Urinary bladder (tissue), 4 donors: ENCODE measurements around the gene GSKIP. TPM values are rescaled to one million over a fixed set of nuclear protein-coding genes. Genes with fewer than 3 reads are reported as not detected.

Experiments
- DNase-seq: peaks from one replicate; pipeline ENCODE4 v3.0.0-alpha.2; 2015; ENCODE audit errors: extremely low spot score
- H3K27ac ChIP-seq: one replicate; pipeline ENCODE4 v1.5.1; 2013; ENCODE audit warnings: low read depth, mild to moderate bottlenecking, moderate library complexity
- H3K36me3 ChIP-seq: one replicate; pipeline ENCODE4 v1.6.1; 2013; ENCODE audit warnings: mild to moderate bottlenecking, moderate library complexity; ENCODE audit not compliant: insufficient read depth
- H3K4me1 ChIP-seq: one replicate; pipeline ENCODE4 v1.6.1; 2013; ENCODE audit warnings: mild to moderate bottlenecking, moderate library complexity; ENCODE audit not compliant: insufficient read depth
- H3K4me3 ChIP-seq: one replicate; pipeline ENCODE4 v1.5.1; 2013; ENCODE audit warnings: low read depth, low read length
- WGBS: extraction: QIAGEN DNeasy Blood & Tissue Kit; methylation state at CpG from one replicate; pipeline ENCODE4 v1.1.7; 2013; 5-methylcytosine and 5-hydroxymethylcytosine counted together
- polyA plus RNA-seq: library from polyadenylated mRNA; stranded (reverse); fragments of 200-250 nt; gene quantifications from one replicate; pipeline ENCODE4 v1.2.3, GENCODE V29; 2013
- total RNA-seq: library from RNA; depleted of rRNA; stranded (reverse); fragments of >200 nt; gene quantifications from one replicate; pipeline ENCODE4 v1.2.3, GENCODE V29; 2014
- donor health status: healthy with polysubstance abuse.
- donor health status: healthy.

GSKIP gene
- total and polyA plus RNA-seq, 2 donors, result 16.9 to 29.2 TPM

DNA sequence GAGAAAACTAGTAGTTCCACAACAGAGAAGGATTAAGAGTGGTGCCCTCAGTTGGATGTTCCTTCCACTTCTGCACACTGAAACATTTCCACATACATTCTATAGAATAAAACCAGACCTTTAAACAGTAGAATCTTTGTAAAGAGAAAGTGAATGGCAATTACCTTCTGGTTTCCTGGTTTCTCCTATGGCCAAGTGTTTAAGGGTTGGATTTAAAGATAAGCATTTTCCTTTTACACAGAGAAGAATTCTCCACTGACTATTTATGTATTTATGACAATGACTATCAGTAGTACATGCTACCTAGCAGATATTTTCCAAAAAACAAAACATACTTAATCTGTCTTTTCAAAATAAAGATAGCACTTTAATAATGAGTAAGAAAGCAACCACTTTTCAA is 3.4 kb upstream of the GSKIP start:
- Histone ChIP-seq H3K27ac (no peak overlapping the region), H3K4me3 (no peak overlapping the region), H3K4me1 (peaks cover 3% of the 10 kb centered on the region), H3K36me3 (no peaks in the 10 kb centered on the region)
- no peak for DNase-seq

DNA sequence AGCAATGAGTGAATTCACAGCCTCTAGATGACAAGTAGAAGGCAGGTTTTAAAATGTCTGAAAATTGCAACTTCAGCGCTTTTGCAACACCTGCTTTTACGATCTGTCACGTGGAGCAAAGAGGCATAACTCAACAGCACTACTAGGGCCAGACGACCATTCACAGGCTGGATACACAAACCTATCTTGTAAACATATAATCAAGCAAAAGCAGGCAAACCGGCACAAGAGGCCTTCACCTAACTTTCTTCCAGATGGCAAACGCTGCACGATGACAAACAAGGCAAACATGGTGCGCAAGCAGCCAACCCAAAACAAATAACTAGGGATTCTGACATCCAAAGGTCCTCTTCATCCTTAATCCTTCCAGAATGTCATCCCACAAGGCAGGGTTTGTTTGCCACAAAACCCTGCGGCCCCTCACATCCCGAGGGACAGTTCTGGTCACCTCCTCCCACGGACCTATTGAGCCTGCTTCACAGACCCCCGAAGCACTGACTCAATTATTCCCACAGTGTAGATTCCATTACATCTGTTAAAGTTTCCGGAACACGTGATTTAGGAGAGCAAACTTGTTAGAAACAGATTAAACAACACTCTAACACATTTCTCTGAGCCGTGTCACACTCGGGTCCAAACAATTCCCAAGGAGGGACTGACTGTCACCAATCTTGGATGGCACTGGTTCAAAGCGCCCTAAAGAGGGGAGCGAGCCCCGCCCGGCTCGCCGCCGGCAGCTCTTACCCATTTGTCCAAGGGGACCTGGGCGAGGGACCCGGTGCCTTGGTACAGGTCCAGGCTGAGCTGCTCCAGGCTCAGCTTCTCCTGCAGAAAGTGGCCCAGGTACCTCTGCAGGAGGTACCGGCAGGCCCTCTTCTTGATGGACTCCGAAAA is 1.0 kb upstream of the GSKIP start:
- H3K36me3 ChIP-seq, result no peaks in the 10 kb centered on the region
- H3K27ac ChIP-seq, result peak overlapping the region; percentile 81
- DNase-seq, result no peak
- 1% methylated on average over 27 of the region's 27 CpGs for WGBS
- peak overlapping the region; percentile 93 for H3K4me3 ChIP-seq
- peaks cover 3% of the 10 kb centered on the region for H3K4me1 ChIP-seq

DNA sequence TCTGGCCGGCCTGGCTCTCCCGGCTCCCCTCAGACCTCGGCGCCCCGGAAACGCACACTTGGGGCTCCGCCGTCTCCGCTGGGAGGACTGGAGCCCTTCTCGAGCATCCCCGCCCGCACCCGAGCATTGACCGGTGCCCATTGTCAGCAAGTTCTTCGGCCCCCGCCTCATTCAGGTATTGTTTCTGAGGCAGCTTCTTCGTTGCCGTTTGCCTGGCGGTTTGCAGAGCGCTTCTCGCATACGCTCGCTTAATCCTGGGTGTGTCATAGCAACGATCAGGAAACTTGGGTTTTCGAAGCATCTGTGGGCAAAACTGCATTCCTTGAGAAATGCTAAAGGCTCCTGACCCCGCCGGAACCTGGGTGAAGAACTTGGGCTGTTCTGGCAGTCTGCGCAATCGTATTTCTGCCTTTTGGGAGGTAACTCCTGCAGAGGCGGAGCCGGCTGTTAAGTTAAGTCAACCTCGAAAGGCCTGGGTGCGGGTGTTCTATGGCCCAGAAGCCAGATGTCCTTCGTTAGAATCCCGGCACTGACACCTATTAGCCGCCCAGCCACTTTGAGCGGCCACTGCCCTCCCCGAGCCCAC is 518 bp downstream of the GSKIP start:
- peak overlapping the region; percentile 33 for H3K27ac ChIP-seq
- WGBS, result under 1% methylated on average over 38 of the region's 38 CpGs
- DNase-seq, result no peak

DNA sequence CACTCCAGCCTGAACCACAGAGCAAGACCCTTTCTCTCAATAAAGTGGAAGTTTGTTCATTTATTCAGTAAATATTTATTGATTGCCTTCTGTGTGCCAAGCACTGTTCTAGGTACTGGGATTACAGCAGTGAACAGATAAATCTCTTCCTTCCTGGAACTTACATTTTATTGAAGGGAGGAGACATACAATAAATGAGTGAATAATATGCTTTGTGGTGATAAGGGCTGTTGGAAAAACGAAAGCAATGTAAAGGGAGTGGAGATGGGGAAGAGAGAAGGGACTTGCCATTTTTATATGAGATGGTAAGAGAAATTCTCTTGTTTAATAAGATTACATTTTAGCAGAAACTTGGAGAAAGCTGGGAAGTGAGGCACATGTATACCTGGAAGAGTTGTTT is 1.6 kb downstream of the GSKIP start:
- H3K4me3 ChIP-seq, result no peak overlapping the region
- H3K27ac ChIP-seq, result no peak overlapping the region
- DNase-seq, result no peak
- peaks cover 3% of the 10 kb centered on the region for H3K4me1 ChIP-seq
- WGBS, result 49% methylated on average over 1 of the region's 1 CpG
- H3K36me3 ChIP-seq, result no peaks in the 10 kb centered on the region

More for the DNA sequence above, 518 bp downstream of the GSKIP start:
- H3K4me1 ChIP-seq, result peaks cover 3% of the 10 kb centered on the region
- H3K36me3 ChIP-seq, result no peaks in the 10 kb centered on the region
- H3K4me3 ChIP-seq, result peak overlapping the region; percentile 93

DNA sequence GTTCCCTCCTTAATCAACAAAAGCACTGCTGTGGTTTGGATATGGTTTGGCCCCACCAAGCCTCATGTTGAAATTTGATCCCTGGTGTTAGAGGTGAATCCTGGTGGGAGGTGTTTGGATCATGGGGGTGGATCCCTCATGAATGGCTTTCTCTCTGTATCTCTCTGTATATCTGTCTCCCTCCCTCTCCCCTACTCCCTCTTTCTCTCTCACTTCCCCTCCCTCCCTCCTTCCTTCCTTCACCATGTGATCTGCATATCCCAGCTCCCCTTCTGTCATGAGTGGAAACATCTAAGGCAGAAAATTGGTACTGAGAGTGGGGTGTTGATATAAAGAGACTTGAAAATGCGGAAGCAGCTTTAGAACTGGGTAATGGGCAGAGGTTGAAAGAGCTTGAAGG is 5.2 kb downstream of the GSKIP start:
- 100% methylated on average over 1 of the region's 1 CpG for whole genome bisulfite sequencing
- Histone ChIP-seq H3K4me1 (peaks cover 2% of the 10 kb centered on the region), H3K36me3 (no peaks in the 10 kb centered on the region), H3K27ac (no peak overlapping the region), H3K4me3 (no peak overlapping the region)
- no peak for DNase-seq

DNA sequence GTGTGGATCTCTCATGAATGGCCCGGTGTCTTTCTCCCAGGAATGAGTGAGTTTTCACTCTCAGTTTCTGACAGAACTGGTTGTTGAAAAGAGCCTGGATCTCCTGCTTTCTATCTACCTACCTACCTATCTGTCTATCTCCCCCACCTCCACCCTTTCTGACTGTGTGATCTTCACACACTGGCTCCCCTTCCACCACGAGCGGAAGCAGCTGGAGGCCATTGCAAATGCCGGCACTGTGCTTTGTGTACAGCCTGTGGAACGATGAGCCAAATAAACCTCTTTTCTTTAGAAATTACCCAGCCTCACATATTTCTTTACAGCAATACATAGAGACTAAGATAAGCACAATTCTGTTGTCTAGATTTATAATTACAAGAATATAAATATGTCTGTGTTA is 7.2 kb downstream of the GSKIP start:
- no peak for DNase-seq
- H3K4me3 ChIP-seq, result no peak overlapping the region
- 84% methylated on average over 5 of the region's 5 CpGs for WGBS

DNA sequence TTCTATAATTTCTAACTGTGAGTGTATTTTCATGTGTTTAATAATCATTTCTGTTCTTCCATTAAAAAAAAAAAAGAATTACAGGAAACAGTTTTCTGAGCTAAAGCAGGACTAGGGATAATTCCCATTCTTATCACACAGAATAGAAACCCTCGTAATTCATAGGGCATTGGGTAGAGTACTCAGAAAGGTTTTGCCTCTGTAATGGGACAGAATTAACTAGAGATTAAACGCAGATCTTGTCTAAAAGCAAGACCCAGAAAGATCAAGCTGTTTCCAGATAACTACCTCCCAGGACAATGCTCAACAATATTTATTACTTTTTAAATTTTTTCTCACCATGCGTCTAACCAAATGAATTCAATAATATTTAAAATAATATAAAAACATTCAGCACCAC is 10.2 kb downstream of the GSKIP start:
- Histone ChIP-seq H3K27ac (no peak overlapping the region), H3K4me1 (no peaks in the 10 kb centered on the region), H3K4me3 (no peak overlapping the region), H3K36me3 (no peaks in the 10 kb centered on the region)
- DNase-seq, result no peak
- WGBS, result 72% methylated on average over 3 of the region's 3 CpGs

More for the DNA sequence above, 7.2 kb downstream of the GSKIP start:
- Histone ChIP-seq H3K27ac (no peak overlapping the region), H3K4me1 (no peaks in the 10 kb centered on the region), H3K36me3 (no peaks in the 10 kb centered on the region)

DNA sequence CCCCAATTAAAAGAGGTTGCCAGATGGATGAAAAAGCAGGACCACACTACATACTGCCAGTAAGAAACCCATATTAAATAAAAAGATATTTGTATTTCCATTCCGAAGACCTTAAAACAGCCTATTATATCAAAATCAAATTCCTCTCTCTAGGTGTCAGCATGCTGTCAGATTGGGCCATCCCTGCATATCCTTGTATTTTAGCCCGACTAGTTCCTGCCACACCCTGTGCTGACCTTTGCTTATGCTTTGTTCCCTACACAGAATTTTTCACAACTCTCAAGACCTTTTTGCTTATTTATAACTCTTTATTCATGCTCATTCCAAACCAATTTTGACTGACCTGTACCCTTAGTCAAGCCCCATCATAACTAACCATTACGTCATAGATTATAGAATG is 12.8 kb downstream of the GSKIP start:
- H3K36me3 ChIP-seq, result no peaks in the 10 kb centered on the region
- H3K4me3 ChIP-seq, result no peak overlapping the region
- no peak overlapping the region for H3K27ac ChIP-seq
- DNase-seq, result no peak
- no peaks in the 10 kb centered on the region for H3K4me1 ChIP-seq
- 89% methylated on average over 3 of the region's 3 CpGs for WGBS

DNA sequence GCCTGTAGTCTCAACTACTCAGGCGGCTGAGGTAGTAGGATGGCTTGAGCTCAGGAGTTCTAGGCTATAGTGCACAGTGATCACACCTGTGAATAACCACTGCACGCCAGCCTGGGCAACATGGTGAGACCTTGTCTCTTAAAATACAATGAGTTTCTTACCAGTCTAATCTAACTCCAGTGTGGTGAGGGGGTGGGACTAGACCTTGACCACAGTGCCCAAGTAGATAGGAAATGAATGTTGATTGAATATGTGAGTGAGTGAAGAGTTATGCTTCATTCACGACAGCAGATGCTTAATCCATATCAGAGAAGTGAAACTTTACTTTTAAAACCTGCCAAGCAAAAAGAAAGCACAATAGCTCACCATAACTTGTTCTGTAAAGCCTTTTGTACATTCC is 17.4 kb downstream of the GSKIP start:
- no peak for DNase-seq
- Histone ChIP-seq H3K4me1 (no peaks in the 10 kb centered on the region), H3K27ac (no peak overlapping the region), H3K36me3 (peaks cover 4% of the 10 kb centered on the region), H3K4me3 (no peak overlapping the region)
- WGBS, result 93% methylated on average over 3 of the region's 3 CpGs

DNA sequence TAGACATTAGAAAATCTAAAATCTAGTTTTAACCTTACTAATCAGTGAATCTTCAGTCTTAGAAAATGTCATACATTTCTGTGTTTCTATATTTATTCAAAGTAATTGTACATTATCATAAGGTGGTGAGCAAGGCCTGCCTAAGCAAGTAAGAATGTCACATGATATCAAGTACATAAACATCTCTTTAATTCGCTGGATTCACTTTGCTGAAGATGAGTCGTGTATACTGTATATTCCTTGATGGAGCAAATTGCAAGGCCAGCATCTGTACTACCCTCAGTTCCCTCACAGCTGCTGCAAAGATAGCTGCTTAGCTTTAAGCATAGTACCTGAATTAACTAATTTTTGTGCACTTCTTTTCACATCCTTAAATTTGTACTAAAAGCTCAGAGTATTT is 20.1 kb downstream of the GSKIP start:
- DNase-seq, result no peak

DNA sequence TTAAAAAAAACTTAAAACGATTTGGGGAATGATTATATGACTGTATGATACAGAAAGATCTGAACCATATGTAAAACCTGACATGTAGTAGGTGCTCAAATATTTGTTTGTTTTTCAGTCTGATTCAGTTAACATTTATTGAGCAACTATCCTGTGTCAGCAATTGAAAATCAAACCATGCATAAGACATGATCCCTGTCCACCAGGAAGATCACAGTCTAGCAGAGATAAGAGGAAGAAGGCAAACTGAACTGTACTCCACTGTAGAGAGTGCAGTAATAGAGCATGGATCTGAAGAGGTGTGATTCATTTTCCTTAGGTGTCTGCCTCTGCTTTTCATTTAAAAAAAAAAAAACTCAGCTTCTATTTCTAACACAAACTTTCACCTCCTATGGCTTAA is 20.7 kb downstream of the GSKIP start:
- peaks cover 4% of the 10 kb centered on the region for H3K36me3 ChIP-seq
- 70% methylated on average over 1 of the region's 1 CpG for WGBS
- H3K27ac ChIP-seq, result no peak overlapping the region
- H3K4me1 ChIP-seq, result no peaks in the 10 kb centered on the region
- no peak overlapping the region for H3K4me3 ChIP-seq
- DNase-seq, result no peak

More for the DNA sequence above, 20.1 kb downstream of the GSKIP start:
- peaks cover 4% of the 10 kb centered on the region for H3K36me3 ChIP-seq
- 88% methylated on average over 2 of the region's 2 CpGs for WGBS
- H3K4me3 ChIP-seq, result no peak overlapping the region
- H3K4me1 ChIP-seq, result no peaks in the 10 kb centered on the region
- no peak overlapping the region for H3K27ac ChIP-seq

DNA sequence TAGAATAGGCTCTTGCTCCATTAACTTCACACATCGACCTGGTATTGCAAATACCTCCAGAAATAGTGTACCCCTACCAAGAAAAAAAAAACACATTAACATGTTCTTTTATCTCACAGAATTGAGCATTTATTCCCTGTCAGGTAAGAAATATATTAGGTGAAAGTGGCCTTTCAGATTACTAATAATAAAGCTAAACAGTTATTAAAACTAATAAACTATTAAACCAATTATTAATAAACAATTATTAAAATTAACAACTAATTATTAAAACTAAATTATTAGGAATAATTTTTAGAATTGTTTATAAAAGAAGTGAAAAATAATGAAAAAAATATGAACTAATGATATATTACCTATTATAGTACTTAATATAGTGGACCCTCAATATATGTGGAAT is 21.4 kb downstream of the GSKIP start:
- 89% methylated on average over 1 of the region's 1 CpG for WGBS
- Histone ChIP-seq H3K27ac (no peak overlapping the region), H3K36me3 (peaks cover 4% of the 10 kb centered on the region)

DNA sequence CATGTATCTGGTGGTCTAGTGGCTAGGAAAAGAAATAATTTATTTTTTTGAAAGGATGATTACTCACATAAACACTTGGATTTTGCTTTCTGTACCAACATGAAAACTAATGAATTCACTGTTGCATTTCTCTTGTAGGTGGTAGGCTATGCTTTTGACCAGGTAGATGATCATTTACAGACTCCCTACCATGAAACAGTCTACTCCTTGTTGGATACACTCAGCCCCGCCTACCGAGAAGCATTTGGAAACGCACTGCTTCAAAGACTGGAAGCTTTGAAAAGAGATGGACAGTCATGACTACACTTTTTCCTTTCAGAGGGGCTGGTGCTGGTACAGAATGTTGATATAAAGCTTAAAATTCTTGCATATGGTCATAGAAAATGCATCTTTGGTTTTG is 22.1 kb downstream of the GSKIP start:
- Histone ChIP-seq H3K4me1 (no peaks in the 10 kb centered on the region), H3K4me3 (no peak overlapping the region), H3K27ac (no peak overlapping the region), H3K36me3 (peaks cover 4% of the 10 kb centered on the region)
- no peak for DNase-seq
- 87% methylated on average over 3 of the region's 3 CpGs for WGBS

More for the DNA sequence above, 21.4 kb downstream of the GSKIP start:
- Histone ChIP-seq H3K4me1 (no peaks in the 10 kb centered on the region), H3K4me3 (no peak overlapping the region)
- DNase-seq, result no peak

DNA sequence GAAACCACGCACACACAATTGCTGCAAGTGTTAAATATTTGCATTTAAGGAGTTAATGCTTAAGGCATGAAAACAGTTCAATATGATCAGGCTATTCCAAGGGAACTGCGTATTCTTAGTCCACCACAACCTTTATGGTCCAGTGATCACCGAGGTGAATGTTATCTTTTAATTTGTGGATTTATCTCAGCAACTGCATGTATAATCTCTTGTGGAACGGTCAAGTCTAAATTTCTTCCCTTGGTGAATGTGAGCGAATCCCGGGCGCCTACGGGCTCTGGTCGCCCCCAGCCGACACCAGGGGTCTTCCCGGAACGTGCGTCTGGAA is 27.6 kb downstream of the GSKIP start:
- peak overlapping the region; percentile 58 for H3K4me3 ChIP-seq

More for the DNA sequence above, 27.6 kb downstream of the GSKIP start:
- DNase-seq, result no peak
- H3K4me1 ChIP-seq, result no peaks in the 10 kb centered on the region
- H3K27ac ChIP-seq, result no peak overlapping the region
- 5% methylated on average over 13 of the region's 13 CpGs for WGBS
- H3K36me3 ChIP-seq, result no peaks in the 10 kb centered on the region
